Measurements from ENCODE around the gene KIAA0930.

KIAA0930 gene

DNA sequence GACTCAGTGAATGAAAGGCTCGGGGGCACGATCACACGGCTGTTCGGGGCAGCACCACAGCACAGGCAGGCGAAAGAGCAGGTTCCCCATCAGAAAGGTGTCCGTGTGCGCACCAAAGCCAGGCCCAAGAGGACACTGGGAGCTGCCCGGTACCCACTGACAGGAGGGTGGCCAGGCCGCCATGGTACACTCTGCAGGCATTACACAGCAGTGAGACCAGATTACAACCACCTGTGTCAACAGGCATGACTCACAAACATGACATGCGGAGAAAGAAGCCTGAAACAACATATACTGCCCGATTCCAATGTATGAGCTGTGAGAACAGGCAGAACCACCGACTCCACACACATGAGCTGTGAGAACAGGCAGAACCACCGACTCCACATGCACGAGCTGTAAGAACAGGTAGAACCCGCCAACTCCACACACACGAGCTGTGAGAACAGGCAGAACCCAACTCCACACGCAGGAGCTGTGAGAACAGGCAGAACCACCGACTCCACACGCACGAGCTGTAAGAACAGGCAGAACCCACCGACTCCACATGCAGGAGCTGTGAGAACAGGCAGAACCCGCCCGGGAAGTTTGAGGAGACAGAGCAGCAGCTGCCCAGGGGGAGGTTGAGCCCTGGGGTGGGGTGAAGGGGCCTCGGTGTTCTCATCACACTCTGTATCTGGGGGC, 32.6 kb downstream of the KIAA0930 start:
- no peak for TF ChIP-seq TAF1 (IDR thresholded peaks at IDR 0.05; ENCODE audit: low read depth)
- no peak for TF ChIP-seq ZBTB7A (IDR thresholded peaks at IDR 0.05; ENCODE audit: low read depth)
- no peak for TF ChIP-seq EP300 (IDR thresholded peaks at IDR 0.05; ENCODE audit: borderline replicate concordance)
- TF ChIP-seq, protein P1, sequence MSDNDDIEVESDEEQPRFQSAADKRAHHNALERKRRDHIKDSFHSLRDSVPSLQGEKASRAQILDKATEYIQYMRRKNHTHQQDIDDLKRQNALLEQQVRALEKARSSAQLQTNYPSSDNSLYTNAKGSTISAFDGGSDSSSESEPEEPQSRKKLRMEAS (IDR thresholded peaks at IDR 0.05) = no peak
- no peak for TF ChIP-seq CEBPB (IDR thresholded peaks at IDR 0.05)

DNA sequence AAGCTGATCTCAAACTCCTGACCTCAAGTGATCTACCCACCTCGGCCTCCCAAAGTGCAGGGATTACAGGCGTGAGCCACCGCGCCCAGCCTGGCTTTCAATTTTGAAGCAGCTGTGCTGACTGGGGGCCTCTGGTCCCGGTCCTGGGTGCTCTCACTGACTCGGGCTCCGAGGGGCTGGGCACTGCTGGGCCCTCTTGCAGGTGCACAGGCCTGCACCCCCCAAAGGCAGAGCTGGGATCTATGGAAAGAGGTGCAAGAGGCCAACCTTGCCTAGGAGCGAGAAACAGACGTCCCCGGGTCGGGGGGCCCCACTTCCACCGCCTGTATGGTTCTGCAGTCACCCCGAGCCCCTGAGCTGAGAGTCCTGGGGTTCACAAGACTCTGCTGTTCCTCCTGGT, 33.2 kb downstream of the KIAA0930 start:
- no peak for TF ChIP-seq TEAD4 (IDR thresholded peaks at IDR 0.05)
- no peak for TF ChIP-seq CREB1 (IDR thresholded peaks at IDR 0.05; ENCODE audit: low read depth)
- TF ChIP-seq NFIC (IDR thresholded peaks at IDR 0.05) = no peak
- TF ChIP-seq EP300 (IDR thresholded peaks at IDR 0.05; ENCODE audit: borderline replicate concordance) = no peak
- TF ChIP-seq, protein P1 (IDR thresholded peaks at IDR 0.05) = no peak
- TF ChIP-seq EGR1 (IDR thresholded peaks at IDR 0.05) = no peak
- TF ChIP-seq, protein P2, sequence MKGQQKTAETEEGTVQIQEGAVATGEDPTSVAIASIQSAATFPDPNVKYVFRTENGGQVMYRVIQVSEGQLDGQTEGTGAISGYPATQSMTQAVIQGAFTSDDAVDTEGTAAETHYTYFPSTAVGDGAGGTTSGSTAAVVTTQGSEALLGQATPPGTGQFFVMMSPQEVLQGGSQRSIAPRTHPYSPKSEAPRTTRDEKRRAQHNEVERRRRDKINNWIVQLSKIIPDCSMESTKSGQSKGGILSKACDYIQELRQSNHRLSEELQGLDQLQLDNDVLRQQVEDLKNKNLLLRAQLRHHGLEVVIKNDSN (IDR thresholded peaks at IDR 0.05) = no peak
- no peak for TF ChIP-seq TAF1 (IDR thresholded peaks at IDR 0.05; ENCODE audit: low read depth)
- TF ChIP-seq, protein P3, sequence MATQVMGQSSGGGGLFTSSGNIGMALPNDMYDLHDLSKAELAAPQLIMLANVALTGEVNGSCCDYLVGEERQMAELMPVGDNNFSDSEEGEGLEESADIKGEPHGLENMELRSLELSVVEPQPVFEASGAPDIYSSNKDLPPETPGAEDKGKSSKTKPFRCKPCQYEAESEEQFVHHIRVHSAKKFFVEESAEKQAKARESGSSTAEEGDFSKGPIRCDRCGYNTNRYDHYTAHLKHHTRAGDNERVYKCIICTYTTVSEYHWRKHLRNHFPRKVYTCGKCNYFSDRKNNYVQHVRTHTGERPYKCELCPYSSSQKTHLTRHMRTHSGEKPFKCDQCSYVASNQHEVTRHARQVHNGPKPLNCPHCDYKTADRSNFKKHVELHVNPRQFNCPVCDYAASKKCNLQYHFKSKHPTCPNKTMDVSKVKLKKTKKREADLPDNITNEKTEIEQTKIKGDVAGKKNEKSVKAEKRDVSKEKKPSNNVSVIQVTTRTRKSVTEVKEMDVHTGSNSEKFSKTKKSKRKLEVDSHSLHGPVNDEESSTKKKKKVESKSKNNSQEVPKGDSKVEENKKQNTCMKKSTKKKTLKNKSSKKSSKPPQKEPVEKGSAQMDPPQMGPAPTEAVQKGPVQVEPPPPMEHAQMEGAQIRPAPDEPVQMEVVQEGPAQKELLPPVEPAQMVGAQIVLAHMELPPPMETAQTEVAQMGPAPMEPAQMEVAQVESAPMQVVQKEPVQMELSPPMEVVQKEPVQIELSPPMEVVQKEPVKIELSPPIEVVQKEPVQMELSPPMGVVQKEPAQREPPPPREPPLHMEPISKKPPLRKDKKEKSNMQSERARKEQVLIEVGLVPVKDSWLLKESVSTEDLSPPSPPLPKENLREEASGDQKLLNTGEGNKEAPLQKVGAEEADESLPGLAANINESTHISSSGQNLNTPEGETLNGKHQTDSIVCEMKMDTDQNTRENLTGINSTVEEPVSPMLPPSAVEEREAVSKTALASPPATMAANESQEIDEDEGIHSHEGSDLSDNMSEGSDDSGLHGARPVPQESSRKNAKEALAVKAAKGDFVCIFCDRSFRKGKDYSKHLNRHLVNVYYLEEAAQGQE (IDR thresholded peaks at IDR 0.05; ENCODE audit: low read depth) = no peak
- TF ChIP-seq ZBTB7A (IDR thresholded peaks at IDR 0.05; ENCODE audit: low read depth) = no peak
- no peak for TF ChIP-seq YY1 (IDR thresholded peaks at IDR 0.05; ENCODE audit: low read depth)
- no peak for TF ChIP-seq TCF12 (IDR thresholded peaks at IDR 0.05; ENCODE audit: low read depth)
- no peak for TF ChIP-seq CEBPB (IDR thresholded peaks at IDR 0.05)
- TF ChIP-seq FOXM1 (IDR thresholded peaks at IDR 0.05; ENCODE audit: borderline replicate concordance, low read depth) = no peak

DNA sequence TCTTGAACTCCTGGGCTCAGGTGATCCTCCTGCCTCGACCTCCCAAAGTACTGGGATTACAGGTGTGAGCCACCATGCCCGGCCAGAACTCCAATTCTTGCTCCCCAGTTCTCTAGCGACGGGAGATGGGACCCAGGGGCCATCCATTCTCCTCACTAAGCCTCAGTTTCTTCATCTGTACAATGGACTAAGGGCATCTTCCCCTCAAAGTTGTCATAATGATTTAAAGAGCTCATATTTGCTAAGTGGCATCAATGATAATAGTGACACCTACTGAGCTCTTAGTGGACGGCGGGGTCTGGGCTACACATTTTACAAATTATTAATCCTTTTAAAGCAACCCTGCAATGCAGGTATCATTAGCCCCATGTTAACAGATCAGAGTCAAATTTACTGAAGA, 34.5 kb downstream of the KIAA0930 start:
- TF ChIP-seq TEAD4 (IDR thresholded peaks at IDR 0.05) (no peak), NFIC (IDR thresholded peaks at IDR 0.05) (no peak), YY1 (IDR thresholded peaks at IDR 0.05; ENCODE audit: low read depth) (no peak), EGR1 (IDR thresholded peaks at IDR 0.05) (no peak), CEBPB (IDR thresholded peaks at IDR 0.05) (no peak), FOXM1 (IDR thresholded peaks at IDR 0.05; ENCODE audit: borderline replicate concordance, low read depth) (no peak), RAD21 (IDR thresholded peaks at IDR 0.05; ENCODE audit: low read depth) (no peak), TCF12 (IDR thresholded peaks at IDR 0.05; ENCODE audit: low read depth) (no peak), ZBTB7A (IDR thresholded peaks at IDR 0.05; ENCODE audit: low read depth) (no peak), TAF1 (IDR thresholded peaks at IDR 0.05; ENCODE audit: low read depth) (no peak)
- TF ChIP-seq, protein P1 (IDR thresholded peaks at IDR 0.05) = no peak
- TF ChIP-seq, protein P2 (IDR thresholded peaks at IDR 0.05) = no peak

DNA sequence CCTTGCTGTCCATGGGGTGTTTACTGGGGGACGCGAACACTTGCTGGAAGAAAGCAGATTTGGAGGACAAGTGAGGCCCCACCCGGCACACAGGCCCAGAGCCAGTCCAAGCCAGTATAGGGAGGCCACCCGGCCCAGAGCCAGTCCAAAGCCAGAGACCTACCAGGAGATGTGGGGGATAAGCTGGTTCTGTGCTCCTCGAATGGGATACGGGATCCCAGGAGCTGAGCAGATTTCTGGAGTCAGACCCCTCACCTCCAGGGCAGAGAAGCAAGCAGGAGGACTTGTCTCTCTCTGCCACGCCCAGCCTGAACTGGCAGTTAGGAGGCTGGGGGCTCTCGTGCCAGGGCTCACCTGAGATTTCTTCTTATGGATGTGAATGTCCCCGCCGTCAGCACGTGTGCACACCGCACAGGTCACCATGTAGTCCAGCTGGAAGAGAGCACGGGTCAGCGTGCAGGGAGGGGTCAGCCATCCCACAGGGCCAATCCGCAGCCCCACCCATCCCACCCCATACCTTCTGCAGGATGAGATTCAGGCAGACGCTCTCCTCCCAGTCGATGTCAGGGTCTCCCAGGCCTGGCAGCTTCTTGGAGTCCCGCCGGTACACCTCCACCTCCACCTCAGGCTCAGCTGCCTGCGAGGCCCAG, 35.3 kb downstream of the KIAA0930 start:
- no peak for TF ChIP-seq RAD21 (IDR thresholded peaks at IDR 0.05; ENCODE audit: low read depth)
- TF ChIP-seq, protein P2 (IDR thresholded peaks at IDR 0.05) = no peak
- TF ChIP-seq TEAD4 (IDR thresholded peaks at IDR 0.05) = no peak
- no peak for TF ChIP-seq FOXM1 (IDR thresholded peaks at IDR 0.05; ENCODE audit: borderline replicate concordance, low read depth)
- TF ChIP-seq CREB1 (IDR thresholded peaks at IDR 0.05; ENCODE audit: low read depth) = no peak
- TF ChIP-seq, protein P3 (IDR thresholded peaks at IDR 0.05; ENCODE audit: low read depth) = no peak
- TF ChIP-seq CEBPB (IDR thresholded peaks at IDR 0.05) = no peak
- no peak for TF ChIP-seq TCF12 (IDR thresholded peaks at IDR 0.05; ENCODE audit: low read depth)
- no peak for TF ChIP-seq YY1 (IDR thresholded peaks at IDR 0.05; ENCODE audit: low read depth)
- no peak for TF ChIP-seq EP300 (IDR thresholded peaks at IDR 0.05; ENCODE audit: borderline replicate concordance)
- no peak for TF ChIP-seq TAF1 (IDR thresholded peaks at IDR 0.05; ENCODE audit: low read depth)
- no peak for TF ChIP-seq NFIC (IDR thresholded peaks at IDR 0.05)
- TF ChIP-seq ZBTB7A (IDR thresholded peaks at IDR 0.05; ENCODE audit: low read depth) = no peak
- no peak for TF ChIP-seq EGR1 (IDR thresholded peaks at IDR 0.05)

DNA sequence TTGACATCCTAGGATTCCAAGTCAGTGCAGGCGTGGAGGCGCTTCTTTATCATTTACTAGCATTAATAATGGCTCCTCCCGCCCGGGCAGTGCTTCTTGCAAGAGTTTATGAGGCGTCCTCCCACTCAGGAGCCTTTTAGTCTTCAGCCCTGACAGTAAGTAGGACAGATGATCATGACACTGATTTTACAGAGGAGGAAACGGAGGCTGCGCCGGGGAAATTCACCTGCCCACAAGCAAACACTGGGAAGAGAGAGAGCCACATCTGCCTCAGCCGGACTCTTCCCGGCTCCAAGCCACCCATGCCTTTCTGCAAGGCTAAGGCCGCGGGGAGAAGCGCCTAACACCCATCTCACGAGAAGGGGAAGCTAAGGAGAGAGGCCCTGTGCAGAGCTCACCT, 35.9 kb downstream of the KIAA0930 start:
- no peak for TF ChIP-seq EP300 (IDR thresholded peaks at IDR 0.05; ENCODE audit: borderline replicate concordance)
- no peak for TF ChIP-seq TEAD4 (IDR thresholded peaks at IDR 0.05)
- TF ChIP-seq CEBPB (IDR thresholded peaks at IDR 0.05) = no peak
- TF ChIP-seq FOXM1 (IDR thresholded peaks at IDR 0.05; ENCODE audit: borderline replicate concordance, low read depth) = no peak
- TF ChIP-seq, protein P3 (IDR thresholded peaks at IDR 0.05; ENCODE audit: low read depth) = no peak
- TF ChIP-seq, protein P1 (IDR thresholded peaks at IDR 0.05) = no peak
- no peak for TF ChIP-seq CREB1 (IDR thresholded peaks at IDR 0.05; ENCODE audit: low read depth)
- no peak for TF ChIP-seq TCF12 (IDR thresholded peaks at IDR 0.05; ENCODE audit: low read depth)
- TF ChIP-seq TAF1 (IDR thresholded peaks at IDR 0.05; ENCODE audit: low read depth) = no peak
- no peak for TF ChIP-seq ZBTB7A (IDR thresholded peaks at IDR 0.05; ENCODE audit: low read depth)
- TF ChIP-seq, protein P2 (IDR thresholded peaks at IDR 0.05) = no peak
- no peak for TF ChIP-seq RAD21 (IDR thresholded peaks at IDR 0.05; ENCODE audit: low read depth)
- TF ChIP-seq EGR1 (IDR thresholded peaks at IDR 0.05) = no peak
- TF ChIP-seq YY1 (IDR thresholded peaks at IDR 0.05; ENCODE audit: low read depth) = no peak
- no peak for TF ChIP-seq NFIC (IDR thresholded peaks at IDR 0.05)
